ENCODE results near the gene ZNF277. TPM values are rescaled to one million over a fixed set of nuclear protein-coding genes. Genes with fewer than 3 reads are reported as not detected.
A peak's percentile ranks its signal among the peaks of the same experiment; 100 is the strongest.

Gene ZNF277, protein sequence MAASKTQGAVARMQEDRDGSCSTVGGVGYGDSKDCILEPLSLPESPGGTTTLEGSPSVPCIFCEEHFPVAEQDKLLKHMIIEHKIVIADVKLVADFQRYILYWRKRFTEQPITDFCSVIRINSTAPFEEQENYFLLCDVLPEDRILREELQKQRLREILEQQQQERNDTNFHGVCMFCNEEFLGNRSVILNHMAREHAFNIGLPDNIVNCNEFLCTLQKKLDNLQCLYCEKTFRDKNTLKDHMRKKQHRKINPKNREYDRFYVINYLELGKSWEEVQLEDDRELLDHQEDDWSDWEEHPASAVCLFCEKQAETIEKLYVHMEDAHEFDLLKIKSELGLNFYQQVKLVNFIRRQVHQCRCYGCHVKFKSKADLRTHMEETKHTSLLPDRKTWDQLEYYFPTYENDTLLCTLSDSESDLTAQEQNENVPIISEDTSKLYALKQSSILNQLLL
- total RNA-seq: 10 to 100 TPM in 3 of 4 donors, 1 to 10 TPM in 1; 2.2 to 27.6 (median 24.1) TPM

- TF ChIP-seq POLR2A (IDR thresholded peaks at IDR 0.05) (peak; percentile 66), POLR2AphosphoS5 (IDR thresholded peaks at IDR 0.05) (peak; percentile 86 to 96 (median 89))
- TF ChIP-seq, protein P1, sequence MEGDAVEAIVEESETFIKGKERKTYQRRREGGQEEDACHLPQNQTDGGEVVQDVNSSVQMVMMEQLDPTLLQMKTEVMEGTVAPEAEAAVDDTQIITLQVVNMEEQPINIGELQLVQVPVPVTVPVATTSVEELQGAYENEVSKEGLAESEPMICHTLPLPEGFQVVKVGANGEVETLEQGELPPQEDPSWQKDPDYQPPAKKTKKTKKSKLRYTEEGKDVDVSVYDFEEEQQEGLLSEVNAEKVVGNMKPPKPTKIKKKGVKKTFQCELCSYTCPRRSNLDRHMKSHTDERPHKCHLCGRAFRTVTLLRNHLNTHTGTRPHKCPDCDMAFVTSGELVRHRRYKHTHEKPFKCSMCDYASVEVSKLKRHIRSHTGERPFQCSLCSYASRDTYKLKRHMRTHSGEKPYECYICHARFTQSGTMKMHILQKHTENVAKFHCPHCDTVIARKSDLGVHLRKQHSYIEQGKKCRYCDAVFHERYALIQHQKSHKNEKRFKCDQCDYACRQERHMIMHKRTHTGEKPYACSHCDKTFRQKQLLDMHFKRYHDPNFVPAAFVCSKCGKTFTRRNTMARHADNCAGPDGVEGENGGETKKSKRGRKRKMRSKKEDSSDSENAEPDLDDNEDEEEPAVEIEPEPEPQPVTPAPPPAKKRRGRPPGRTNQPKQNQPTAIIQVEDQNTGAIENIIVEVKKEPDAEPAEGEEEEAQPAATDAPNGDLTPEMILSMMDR (IDR thresholded peaks at IDR 0.05): no peak
- Histone ChIP-seq H3K36me3 (no peaks in the 10 kb centered on the region), H3K27ac (peak within 1 kb of the TSS; percentile 86 to 91 (median 88)), H3K9me3 (no peaks in the 10 kb centered on the region), H3K27me3 (peaks cover 2% of the 10 kb centered on the region), H3K4me1 (peaks cover 0 to 39% (median 18%) of the 10 kb centered on the region in 4 donors), H3K4me3 (peak within 1 kb of the TSS; percentile 64 to 94 (median 86))
- WGBS, 2 donors (ENCODE audit: low coverage in 1 of 2): 0% methylated on average over 58 of the region's 67 CpGs; no CpG with 5 or more reads in 1 of the 2 donors
- intact Hi-C loops (cut with DNase I; ENCODE audit: low total_unique reads): no loop called here
- peak; percentile 99 for DNase-seq
- in situ Hi-C loops (cut with MboI; ENCODE audit: low pct_ligation_motif_present in 1 of 4, low pct_unique_long_range_greater_than_20kb in 1 of 4, low sequenced_read_pairs in 3 of 4): loop anchor here in 2 of 4 donors (25.0 kb wide), 2 partner anchors 181 to 256 kb away; partner anchors contain the start of gene IFRD1 (in 1 of the 2)
These were observed at the start of gene ZNF277, which contains the start of gene DOCK4 for GRCh38 chr7:112206238-112206990. ZNF277 (plus strand) TSS chr7:112206695; CDS start chr7:112206717, 22 bp downstream. DOCK4 (minus strand) TSS chr7:112206399; CDS start chr7:112206138, 261 bp downstream.

- 54 to 66% methylated on average over 2 to 4 of the region's 4 CpGs for WGBS, 2 donors (ENCODE audit: low coverage in 1 of 2)
- peaks cover 0 to 15% (median 4%) of the 10 kb centered on the region in 4 donors for H3K4me1 ChIP-seq
- no peaks in the 10 kb centered on the region for H3K9me3 ChIP-seq
- H3K36me3 ChIP-seq: no peaks in the 10 kb centered on the region
- no peak overlapping the region for H3K4me3 ChIP-seq
- H3K27ac ChIP-seq: no peak overlapping the region
- TF ChIP-seq, protein P1 (IDR thresholded peaks at IDR 0.05): no peak
- TF ChIP-seq POLR2AphosphoS5 (IDR thresholded peaks at IDR 0.05) (no peak), EP300 (IDR thresholded peaks at IDR 0.05; ENCODE audit: low read depth) (no peak), POLR2A (IDR thresholded peaks at IDR 0.05) (no peak)
- in situ Hi-C loops (cut with MboI; ENCODE audit: low pct_ligation_motif_present in 1 of 4, low pct_unique_long_range_greater_than_20kb in 1 of 4, low sequenced_read_pairs in 3 of 4) (no loop called here), intact Hi-C loops (cut with DNase I; ENCODE audit: low total_unique reads) (loop anchor here (10.0 kb wide), 1 partner anchor 1512 kb away; no protein-coding TSS in a partner anchor)
- DNase-seq: no peak
- H3K27me3 ChIP-seq: no peaks in the 10 kb centered on the region
These were observed 49.4 kb upstream of the ZNF277 start for GRCh38 chr7:112157072-112157471.

GRCh38 chr7:112159351-112159750 lies 47.1 kb upstream of the ZNF277 start:
- in situ Hi-C loops (cut with MboI; ENCODE audit: low pct_ligation_motif_present in 1 of 4, low pct_unique_long_range_greater_than_20kb in 1 of 4, low sequenced_read_pairs in 3 of 4): no loop called here
- H3K36me3 ChIP-seq: no peaks in the 10 kb centered on the region
- WGBS, 2 donors (ENCODE audit: low coverage in 1 of 2): 77 to 84% methylated on average over 6 to 8 of the region's 8 CpGs
- TF ChIP-seq POLR2AphosphoS5 (IDR thresholded peaks at IDR 0.05) (no peak), EP300 (IDR thresholded peaks at IDR 0.05; ENCODE audit: low read depth) (no peak), POLR2A (IDR thresholded peaks at IDR 0.05) (no peak)
- TF ChIP-seq, protein P1 (IDR thresholded peaks at IDR 0.05): no peak
- DNase-seq: no peak
- no peaks in the 10 kb centered on the region for H3K9me3 ChIP-seq
- H3K4me1 ChIP-seq: peaks cover 0 to 24% (median 4%) of the 10 kb centered on the region in 4 donors
- no peak overlapping the region for H3K27ac ChIP-seq
- intact Hi-C loops (cut with DNase I; ENCODE audit: low total_unique reads): loop anchor here (10.0 kb wide), 1 partner anchor 1515 kb away; no protein-coding TSS in a partner anchor
- H3K27me3 ChIP-seq: no peaks in the 10 kb centered on the region
- no peak overlapping the region for H3K4me3 ChIP-seq

Measured in transverse colon (tissue), 4 donors.